KOPT-K1 (cell line): ENCODE results near the gene CCDC88C.
A peak's percentile ranks its signal among the peaks of the same experiment; 100 is the strongest.

Source experiments
- H3K27ac ChIP-seq: fragments of 200-600 bp; sonication (generic); 2 replicates; pipeline ENCODE4 v1.5.1; 2016; ENCODE audit warnings: antibody characterized with exemption, mild to moderate bottlenecking, low read depth, low read length; ENCODE audit not compliant: poor library complexity, severe bottlenecking
- H3K36me3 ChIP-seq: fragments of 200-600 bp; sonication (generic); 2 replicates; pipeline ENCODE4 v1.5.1; 2017; ENCODE audit warnings: antibody characterized with exemption, mild to moderate bottlenecking, low read length, moderate library complexity; ENCODE audit not compliant: insufficient read depth
- H3K9me3 ChIP-seq: fragments of 200-600 bp; sonication (generic); 2 replicates; pipeline ENCODE4 v1.5.1; 2017; ENCODE audit warnings: antibody characterized with exemption, low read length, mild to moderate bottlenecking; ENCODE audit not compliant: insufficient read depth, poor library complexity, severe bottlenecking

The CCDC88C gene

DNA sequence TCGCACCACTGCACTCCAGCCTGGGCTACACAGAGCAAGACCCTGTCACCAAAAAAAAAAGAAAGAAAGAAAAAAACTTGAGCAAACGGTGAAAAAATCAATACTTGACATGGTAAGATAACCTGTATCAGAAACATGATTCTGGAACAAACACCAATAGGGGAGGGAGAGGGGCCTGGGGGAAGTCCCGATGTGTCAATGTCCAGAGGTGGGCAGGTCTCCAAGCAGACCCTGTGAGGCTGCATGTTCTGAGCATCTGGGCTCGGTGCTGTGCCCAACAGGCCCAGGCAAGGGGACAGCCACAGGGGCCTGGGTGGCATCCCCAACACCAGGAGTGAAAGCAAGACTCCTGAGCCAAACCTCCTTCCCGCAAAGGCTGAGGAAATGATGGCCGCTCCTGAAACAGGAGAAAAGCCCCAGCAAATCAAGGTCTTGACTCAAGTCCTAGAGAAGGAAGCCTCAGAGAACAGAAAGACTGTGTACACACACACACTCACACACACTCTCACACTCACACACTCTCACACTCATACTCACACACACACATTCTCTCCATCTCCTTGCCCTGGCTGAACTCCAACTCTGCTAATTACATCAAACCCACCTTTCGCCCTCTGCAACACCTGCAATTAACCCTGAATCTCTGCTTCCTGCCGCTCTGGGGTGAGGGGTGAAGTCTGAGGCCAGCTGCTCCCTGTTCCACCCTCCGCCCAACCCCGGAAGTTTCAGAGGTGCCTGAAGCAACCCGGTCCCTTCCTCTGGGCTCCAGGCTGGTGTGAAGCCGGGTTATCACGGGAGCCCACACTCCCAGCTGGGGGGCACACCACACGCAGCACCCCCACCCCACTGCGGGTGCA lies 20.4 kb downstream of the CCDC88C start:
- H3K9me3 ChIP-seq, result no peaks in the 10 kb centered on the region

DNA sequence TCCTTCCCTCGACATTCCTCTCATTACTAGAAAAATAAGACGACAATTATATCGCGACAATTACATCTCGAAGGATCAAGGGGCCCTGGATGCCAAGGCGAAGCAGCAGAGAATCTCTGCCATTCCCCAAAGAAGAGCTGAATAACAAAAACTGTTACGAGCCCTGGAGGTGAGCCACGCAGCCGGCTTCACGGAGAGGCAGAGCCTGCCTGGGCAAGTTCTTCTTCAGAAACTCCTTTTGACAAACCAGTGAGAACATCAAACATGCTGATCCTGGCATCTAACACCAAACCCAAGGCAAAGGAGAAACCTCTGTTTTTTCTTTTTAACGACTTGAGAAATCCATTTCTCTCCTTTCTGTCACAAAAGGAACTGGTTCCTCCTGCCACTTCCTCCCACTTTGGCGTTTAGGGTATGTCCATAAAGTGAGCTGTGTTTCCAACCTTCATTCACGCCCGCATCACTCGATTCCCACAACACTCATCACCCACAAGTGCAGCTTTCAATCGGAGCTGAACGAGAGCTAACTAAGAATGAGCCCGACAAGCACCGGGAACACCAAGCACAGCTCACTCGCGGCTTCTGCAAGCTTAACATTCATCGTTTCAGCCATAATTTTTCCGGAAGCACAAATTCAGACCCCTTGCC lies 21.5 kb downstream of the CCDC88C start:
- Histone ChIP-seq H3K27ac (peak overlapping the region; percentile 76), H3K36me3 (peaks cover 30% of the 10 kb centered on the region; the same call in 1 of the 2 replicates), H3K9me3 (no peaks in the 10 kb centered on the region)

More for the DNA sequence above, 20.4 kb downstream of the CCDC88C start:
- Histone ChIP-seq H3K36me3 (peaks cover 35% of the 10 kb centered on the region; the same call in 1 of the 2 replicates), H3K27ac (peak overlapping the region; percentile 76)

DNA sequence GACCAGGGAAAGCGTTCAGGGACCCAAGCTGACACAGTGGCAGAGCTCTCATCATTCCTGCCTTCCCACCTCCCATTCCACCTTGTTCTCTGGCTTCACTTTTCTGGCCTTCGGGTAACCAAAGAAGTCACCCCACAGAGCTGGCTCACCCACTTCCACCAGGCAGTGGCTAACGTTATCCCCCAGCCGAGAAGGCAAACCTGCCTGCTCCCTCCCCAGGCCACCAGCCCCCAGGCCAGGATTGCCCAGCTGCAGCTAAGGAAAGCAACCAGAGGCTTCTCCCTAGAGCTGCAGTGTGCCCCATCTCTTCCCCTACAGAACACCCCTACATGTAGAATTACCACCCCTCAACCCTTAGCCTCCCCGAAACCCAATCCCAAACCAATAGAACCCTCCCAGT lies 22.2 kb downstream of the CCDC88C start:
- peak overlapping the region; percentile 76 for H3K27ac ChIP-seq

DNA sequence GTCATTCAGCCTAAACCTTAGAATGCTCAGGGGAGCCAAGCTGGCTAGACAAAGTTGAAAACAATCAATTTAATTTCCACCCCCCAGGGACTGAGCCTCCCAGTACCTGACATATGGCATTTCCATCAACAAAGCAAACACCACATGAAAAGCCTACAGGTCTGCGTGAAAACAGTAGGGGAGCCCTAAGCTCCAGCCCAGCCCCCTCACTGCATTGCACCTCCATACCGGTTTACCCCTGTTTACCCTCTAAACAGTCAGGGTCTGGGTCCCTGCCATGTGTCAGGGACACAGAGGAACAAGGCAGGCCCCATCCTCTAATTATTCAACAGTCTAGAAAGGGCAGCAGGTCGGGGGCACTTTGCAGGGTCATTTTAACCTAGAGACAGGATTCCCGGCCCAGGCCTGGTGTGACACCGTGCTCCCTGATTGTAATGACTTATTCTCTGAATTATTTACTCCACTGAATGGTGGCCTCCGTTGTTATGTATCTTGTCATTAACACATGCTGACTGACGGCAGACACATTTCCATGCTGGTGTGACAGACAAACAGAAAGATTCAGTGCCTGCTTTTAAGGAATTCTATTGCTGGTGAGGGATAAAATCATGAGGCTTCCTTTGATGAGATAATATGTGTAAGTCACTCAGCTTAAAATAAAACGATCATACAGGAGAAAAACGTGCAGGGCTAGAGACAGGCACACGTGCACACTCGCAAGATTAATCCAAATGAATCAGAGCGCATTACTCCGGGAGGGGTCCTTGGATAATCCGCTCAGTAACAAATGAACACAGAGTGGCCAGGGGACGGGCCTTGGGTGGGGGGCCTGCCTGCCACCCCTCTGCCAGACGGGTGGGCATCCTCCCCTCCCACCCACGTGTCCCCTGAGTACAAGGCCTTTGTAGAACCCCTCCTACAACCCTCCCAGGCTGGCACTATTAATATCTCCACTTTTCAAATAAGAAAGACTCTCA lies 23.2 kb downstream of the CCDC88C start:
- Histone ChIP-seq H3K36me3 (peaks cover 35% of the 10 kb centered on the region), H3K27ac (peak overlapping the region; percentile 76), H3K9me3 (no peaks in the 10 kb centered on the region)

More for the DNA sequence above, 22.2 kb downstream of the CCDC88C start:
- H3K36me3 ChIP-seq, result peaks cover 32% of the 10 kb centered on the region; the same call in 1 of the 2 replicates
- no peaks in the 10 kb centered on the region for H3K9me3 ChIP-seq

DNA sequence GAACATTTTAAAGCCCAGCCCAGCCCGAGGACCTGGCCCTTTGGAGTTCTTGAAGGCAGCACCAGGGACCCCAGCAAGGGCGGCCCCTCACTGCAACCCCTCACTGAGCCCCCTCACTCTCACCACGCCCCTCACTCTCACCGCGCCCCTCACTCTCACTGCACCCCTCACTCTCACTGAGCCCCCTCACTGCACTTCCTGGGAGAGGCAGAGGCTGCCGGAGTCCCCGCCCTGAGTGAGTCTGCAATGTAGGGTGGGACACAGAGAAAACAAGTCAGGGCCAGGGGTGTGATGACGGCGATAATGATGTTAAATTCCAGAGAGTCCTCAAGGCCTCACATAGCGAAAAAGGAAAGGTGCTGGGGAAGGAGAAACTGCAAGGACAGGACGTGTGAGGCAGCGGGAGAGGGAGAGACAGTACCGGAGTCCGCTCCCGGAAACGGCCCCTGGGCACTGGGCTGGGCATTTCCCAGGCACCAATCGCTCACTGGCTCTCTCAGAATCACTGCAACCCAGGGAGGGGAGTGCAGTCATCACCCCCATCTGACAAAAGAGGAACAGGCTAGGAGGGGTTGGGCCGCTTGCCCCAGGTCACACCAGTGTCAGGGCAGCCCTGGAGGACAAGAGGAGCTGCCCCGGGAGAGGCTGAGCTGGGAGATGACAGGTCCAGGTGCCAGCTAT lies 24.9 kb downstream of the CCDC88C start:
- Histone ChIP-seq H3K9me3 (no peaks in the 10 kb centered on the region), H3K27ac (peak overlapping the region; percentile 76), H3K36me3 (peaks cover 45% of the 10 kb centered on the region)

DNA sequence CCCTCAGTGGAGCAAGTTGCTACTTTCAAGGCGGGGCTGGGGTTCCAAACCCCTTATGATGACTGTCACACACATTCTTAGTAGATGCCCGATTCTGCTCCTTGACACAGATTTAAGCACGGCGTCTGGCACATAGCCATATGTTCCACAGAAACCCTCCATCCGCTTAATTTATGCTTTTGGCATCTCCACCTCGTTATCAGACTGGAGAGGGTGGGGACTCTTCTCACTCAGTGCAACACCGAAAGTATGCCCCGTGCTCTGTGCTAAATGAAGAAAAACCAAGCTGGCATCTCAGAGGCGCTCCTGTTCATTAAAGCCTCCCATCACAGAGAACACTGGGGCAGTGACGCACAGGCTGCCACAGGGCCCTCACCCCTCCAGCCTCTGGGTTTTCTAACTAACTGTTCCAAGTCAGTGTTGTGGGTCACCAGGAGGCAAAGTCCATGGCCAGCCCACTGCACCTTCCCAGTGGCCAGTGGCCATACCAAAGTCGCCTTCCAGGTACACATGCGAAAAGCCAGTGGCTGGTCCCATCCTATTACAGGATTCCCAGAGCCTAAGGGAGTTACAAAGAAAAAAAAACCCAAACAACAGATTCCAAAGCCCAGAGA lies 27.3 kb downstream of the CCDC88C start:
- Histone ChIP-seq H3K9me3 (no peaks in the 10 kb centered on the region), H3K27ac (peak overlapping the region; percentile 40), H3K36me3 (peaks cover 26% of the 10 kb centered on the region)

DNA sequence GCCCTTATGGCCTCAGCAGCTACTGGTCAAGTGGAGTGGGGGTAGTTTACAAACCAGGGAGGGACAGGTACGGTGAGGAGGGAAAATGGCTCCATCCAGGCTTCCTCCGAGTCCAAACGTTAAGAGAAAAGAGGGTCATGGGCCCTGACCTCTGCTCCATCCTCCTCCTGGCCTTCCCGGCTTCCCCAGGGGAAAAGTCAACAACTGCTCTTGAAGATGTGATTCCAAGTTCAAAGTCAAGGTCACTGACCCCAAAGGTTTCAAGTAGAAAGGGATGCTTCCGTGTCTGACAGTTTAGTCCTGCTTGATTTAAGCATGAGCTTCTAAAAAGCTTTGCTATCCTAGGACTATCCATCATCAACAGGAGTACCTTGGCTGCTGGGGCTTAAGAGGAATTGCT lies 28.5 kb downstream of the CCDC88C start:
- Histone ChIP-seq H3K9me3 (no peaks in the 10 kb centered on the region), H3K27ac (peak overlapping the region; percentile 67), H3K36me3 (peaks cover 16% of the 10 kb centered on the region)

DNA sequence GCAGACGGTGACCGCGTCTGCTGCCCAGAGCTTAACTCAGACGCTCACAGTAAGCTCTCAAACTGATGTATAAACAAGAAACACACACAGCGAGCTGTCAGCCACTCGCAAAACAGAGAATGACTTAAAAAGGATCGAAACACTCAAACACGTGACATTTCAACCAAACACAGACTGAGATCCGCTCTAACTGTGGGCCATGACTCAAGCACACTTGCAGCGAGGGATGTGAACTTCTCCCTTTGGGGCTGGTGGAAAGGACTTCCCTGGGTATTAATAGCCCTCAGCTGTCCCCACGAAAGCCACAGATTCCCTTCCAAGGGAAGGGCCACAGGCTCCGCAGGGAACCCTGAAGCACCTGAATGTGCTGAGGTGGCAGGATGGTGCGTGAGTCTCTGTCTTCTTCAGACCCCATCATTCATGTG lies 29.1 kb downstream of the CCDC88C start:
- no peaks in the 10 kb centered on the region for H3K9me3 ChIP-seq
- peak overlapping the region; percentile 67 for H3K27ac ChIP-seq
- H3K36me3 ChIP-seq, result peaks cover 18% of the 10 kb centered on the region

DNA sequence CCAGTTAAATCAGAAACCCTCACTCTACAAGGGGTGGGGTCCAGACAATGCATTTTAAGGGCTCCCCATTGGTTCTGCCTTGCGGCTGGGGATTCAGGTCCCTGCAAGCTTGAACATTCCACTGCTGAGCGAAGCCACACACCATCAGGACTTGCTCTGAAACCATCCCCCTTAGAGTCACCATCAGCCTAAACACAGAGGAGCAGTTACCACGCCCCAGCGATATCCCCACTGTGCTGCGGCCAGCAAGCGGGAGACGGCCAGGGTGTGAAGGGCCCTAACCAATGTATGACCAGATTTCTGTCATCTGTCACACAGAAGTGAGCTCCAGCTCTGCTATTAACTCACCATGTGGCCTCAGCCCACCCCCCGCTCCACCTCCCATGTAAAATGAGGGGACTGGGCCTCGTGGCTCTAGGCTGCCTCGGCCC lies 29.7 kb downstream of the CCDC88C start:
- no peaks in the 10 kb centered on the region for H3K9me3 ChIP-seq
- peaks cover 18% of the 10 kb centered on the region for H3K36me3 ChIP-seq
- H3K27ac ChIP-seq, result peak overlapping the region; percentile 67

DNA sequence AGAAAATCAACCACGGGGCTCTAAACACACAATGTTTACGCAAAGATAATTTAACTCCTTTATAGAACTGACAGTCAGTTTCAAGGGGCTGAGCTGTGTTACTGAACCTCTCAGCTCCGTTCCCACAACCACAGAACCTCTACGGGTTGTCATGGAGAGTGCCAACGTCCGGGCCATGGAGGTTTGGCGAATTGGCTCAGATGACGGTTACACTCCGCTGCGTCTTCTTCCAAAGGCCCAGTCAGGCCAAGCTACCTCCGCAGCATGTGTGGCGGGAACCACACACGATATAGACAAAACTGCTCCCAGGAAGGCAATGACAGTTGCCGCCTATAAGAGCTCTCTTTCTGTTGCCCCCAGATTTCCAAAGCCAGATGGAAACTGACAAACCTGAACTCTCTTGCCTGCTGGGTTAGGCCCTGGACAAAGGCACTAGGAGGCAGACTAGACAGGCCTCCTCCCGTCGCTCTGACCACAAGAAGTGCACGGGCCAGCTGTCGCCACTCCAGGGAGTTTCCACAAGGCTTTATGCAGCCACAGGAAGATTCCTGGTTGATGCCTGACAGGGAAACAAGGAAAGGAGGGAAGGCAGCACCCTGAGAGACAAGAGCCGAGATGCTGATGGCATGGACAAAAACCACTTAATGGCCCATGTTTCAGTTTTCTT lies 30.3 kb downstream of the CCDC88C start:
- Histone ChIP-seq H3K36me3 (peaks cover 18% of the 10 kb centered on the region), H3K27ac (peak overlapping the region; percentile 67), H3K9me3 (no peaks in the 10 kb centered on the region)

DNA sequence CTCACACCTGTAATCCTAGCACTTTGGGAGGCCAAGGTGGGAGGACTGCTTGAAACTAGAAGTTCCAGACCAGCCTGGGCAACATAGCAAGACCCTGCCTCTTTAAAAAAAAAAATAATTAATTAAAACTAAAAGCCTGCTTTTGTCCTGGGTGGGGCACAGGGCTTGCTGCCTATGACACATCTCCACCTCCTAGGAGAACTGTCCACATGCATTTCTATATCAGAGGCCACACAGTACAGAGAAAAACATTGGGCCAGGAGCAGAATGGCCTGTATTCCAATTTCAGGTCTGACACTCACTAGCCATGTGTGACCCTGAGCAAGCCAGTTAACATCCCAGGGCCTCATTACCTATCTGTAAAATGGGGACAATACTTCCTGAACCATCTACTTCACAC lies 31.9 kb downstream of the CCDC88C start:
- peaks cover 18% of the 10 kb centered on the region for H3K36me3 ChIP-seq
- H3K9me3 ChIP-seq, result no peaks in the 10 kb centered on the region
- H3K27ac ChIP-seq, result peak overlapping the region; percentile 29

DNA sequence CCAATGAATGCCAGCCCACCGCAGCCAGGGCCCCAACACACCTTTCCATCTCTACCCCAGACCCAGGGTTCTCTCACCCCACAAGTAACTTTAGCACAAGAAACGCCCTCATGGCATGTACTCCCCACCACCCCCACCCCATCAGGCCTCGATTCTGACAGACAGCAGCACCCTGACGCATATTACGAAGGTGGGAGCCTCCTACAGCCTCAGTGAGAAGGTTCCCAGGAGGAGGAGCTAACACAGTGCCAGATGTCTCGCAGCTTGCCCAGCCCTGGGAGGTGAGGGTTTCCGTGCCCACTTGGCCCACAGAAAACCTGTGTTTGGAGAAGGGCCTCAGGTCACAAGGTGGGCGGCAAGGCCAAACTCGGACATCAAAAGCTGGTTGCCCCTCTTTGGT lies 32.4 kb downstream of the CCDC88C start:
- no peaks in the 10 kb centered on the region for H3K9me3 ChIP-seq
- H3K27ac ChIP-seq, result peak overlapping the region; percentile 29
- peaks cover 18% of the 10 kb centered on the region for H3K36me3 ChIP-seq

DNA sequence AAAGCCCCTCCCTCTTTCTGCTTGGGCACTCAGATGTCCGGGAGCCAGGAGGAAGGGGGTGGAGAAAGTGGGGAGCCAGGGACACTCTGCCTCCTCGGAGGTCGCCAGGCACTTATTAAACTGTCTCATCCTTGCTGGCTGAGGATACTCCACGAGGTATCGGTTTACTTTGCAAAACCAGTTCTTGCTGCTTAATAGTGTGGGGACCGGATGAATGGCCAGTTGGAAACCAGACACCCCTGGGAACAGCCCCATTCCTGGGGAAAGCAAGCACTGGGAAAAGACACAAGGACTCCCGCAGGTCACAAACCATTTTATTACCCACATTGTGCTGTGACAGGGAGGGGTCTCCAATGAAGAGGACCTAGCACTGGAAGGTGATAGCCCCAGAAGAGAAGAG lies 34.2 kb downstream of the CCDC88C start:
- peak overlapping the region; percentile 43 for H3K27ac ChIP-seq
- no peaks in the 10 kb centered on the region for H3K9me3 ChIP-seq
- peaks cover 19% of the 10 kb centered on the region for H3K36me3 ChIP-seq
